MM.1S (cell line): ENCODE results near the gene EGFLAM.

Source experiments
- DNase-seq: peaks from one replicate; pipeline ENCODE4 v3.0.0-alpha.2; 2015
- H2AFZ ChIP-seq: fragments of 300-600 bp; sonication (generic); 2 replicates; pipeline ENCODE4 v1.6.0; 2016; ENCODE audit warnings: antibody characterized with exemption, low read length
- H3F3A ChIP-seq: fragments of 300-600 bp; sonication (generic); 2 replicates; pipeline ENCODE4 v1.6.1; 2016; ENCODE audit warnings: mild to moderate bottlenecking, antibody characterized with exemption, low read length, moderate library complexity, mixed read lengths; ENCODE audit not compliant: insufficient read depth
- H3K27ac ChIP-seq: fragments of 300-600 bp; sonication (generic); 2 replicates; pipeline ENCODE4 v1.5.1; 2016; ENCODE audit warnings: mild to moderate bottlenecking, low read length
- H3K27me3 ChIP-seq: fragments of 300-600 bp; sonication (generic); replicated peaks from 2 replicates; pipeline ENCODE4 v1.6.0; 2016; ENCODE audit warnings: low read length; ENCODE audit not compliant: insufficient read depth
- H3K36me3 ChIP-seq: fragments of 300-600 bp; sonication (generic); replicated peaks from 2 replicates; pipeline ENCODE4 v1.6.1; 2016; ENCODE audit warnings: mild to moderate bottlenecking, low read length, mixed read lengths; ENCODE audit not compliant: insufficient read depth
- H3K4me1 ChIP-seq: fragments of 300-600 bp; sonication (generic); 2 replicates; pipeline ENCODE4 v1.6.1; 2016; ENCODE audit warnings: low read length, mixed read lengths
- H3K4me2 ChIP-seq: fragments of 300-600 bp; sonication (generic); 2 replicates; pipeline ENCODE4 v1.6.0; 2016; ENCODE audit warnings: low read depth, low read length
- H3K4me3 ChIP-seq: fragments of 300-600 bp; sonication (generic); 2 replicates; pipeline ENCODE4 v1.5.1; 2016; ENCODE audit warnings: low read length, mixed read lengths
- H3K79me2 ChIP-seq: fragments of 300-600 bp; sonication (generic); 2 replicates; pipeline ENCODE4 v1.6.1; 2016; ENCODE audit warnings: mixed run types, low read length, mixed read lengths
- H3K9ac ChIP-seq: fragments of 300-600 bp; sonication (generic); 2 replicates; pipeline ENCODE4 v1.6.1; 2016; ENCODE audit warnings: low read length, mixed read lengths
- H3K9me2 ChIP-seq: fragments of 300-600 bp; sonication (generic); replicated peaks from 2 replicates; pipeline ENCODE4 v1.6.1; 2016; ENCODE audit warnings: mild to moderate bottlenecking, low read length, mixed read lengths; ENCODE audit not compliant: insufficient read depth
- H3K9me3 ChIP-seq: fragments of 300-600 bp; sonication (generic); replicated peaks from 2 replicates; pipeline ENCODE4 v1.6.1; 2016; ENCODE audit warnings: mild to moderate bottlenecking, low read length, mixed read lengths; ENCODE audit not compliant: insufficient read depth
- H4K20me1 ChIP-seq: fragments of 300-600 bp; sonication (generic); 2 replicates; pipeline ENCODE4 v1.6.1; 2016; ENCODE audit warnings: mild to moderate bottlenecking, low read length, moderate library complexity, mixed read lengths; ENCODE audit not compliant: insufficient read depth
- CTCF ChIP-seq: fragments of 300-600 bp; sonication (generic); IDR thresholded peaks from 2 replicates; pipeline ENCODE4 v1.5.1; 2016; ENCODE audit warnings: antibody characterized with exemption, low read length, mixed read lengths
- EZH2 ChIP-seq: fragments of 300-600 bp; sonication (generic); optimal IDR thresholded peaks from 2 replicates; pipeline ENCODE3; 2017; ENCODE audit warnings: low read depth, mild to moderate bottlenecking, antibody characterized with exemption, low read length, mixed read lengths
- EZH2phosphoT487 ChIP-seq: fragments of 300-600 bp; sonication (generic); IDR thresholded peaks from 2 replicates; pipeline ENCODE4 v1.6.1; 2018; ENCODE audit warnings: antibody characterized with exemption, low read length

The EGFLAM gene

GRCh38 chr5:38285226-38285625 lies 26.9 kb downstream of the EGFLAM start:
- Histone ChIP-seq H2AFZ (no peak overlapping the region), H3K4me3 (no peak overlapping the region), H3K27ac (no peak overlapping the region), H3K9me2 (no peaks in the 10 kb centered on the region), H3K36me3 (no peaks in the 10 kb centered on the region), H3K9me3 (no peaks in the 10 kb centered on the region), H3F3A (no peaks in the 10 kb centered on the region), H4K20me1 (no peaks in the 10 kb centered on the region), H3K79me2 (no peaks in the 10 kb centered on the region), H3K4me1 (no peaks in the 10 kb centered on the region), H3K4me2 (no peak overlapping the region), H3K27me3 (no peaks in the 10 kb centered on the region), H3K9ac (no peak overlapping the region)
- no peak for DNase-seq
- TF ChIP-seq EZH2 = no peak
- no peak for TF ChIP-seq EZH2phosphoT487
- TF ChIP-seq CTCF = no peak

GRCh38 chr5:38286002-38286401 lies 27.6 kb downstream of the EGFLAM start:
- H3K4me1 ChIP-seq = no peaks in the 10 kb centered on the region
- no peaks in the 10 kb centered on the region for H3K79me2 ChIP-seq
- H3F3A ChIP-seq = no peaks in the 10 kb centered on the region
- no peaks in the 10 kb centered on the region for H3K27me3 ChIP-seq
- H3K9ac ChIP-seq = no peak overlapping the region
- H3K4me2 ChIP-seq = no peak overlapping the region
- no peak for TF ChIP-seq EZH2
- no peak for TF ChIP-seq CTCF
- no peak for TF ChIP-seq EZH2phosphoT487
- H4K20me1 ChIP-seq = no peaks in the 10 kb centered on the region
- no peak overlapping the region for H2AFZ ChIP-seq
- no peaks in the 10 kb centered on the region for H3K9me3 ChIP-seq
- no peak for DNase-seq
- H3K36me3 ChIP-seq = no peaks in the 10 kb centered on the region
- no peak overlapping the region for H3K4me3 ChIP-seq
- H3K9me2 ChIP-seq = no peaks in the 10 kb centered on the region
- H3K27ac ChIP-seq = no peak overlapping the region

GRCh38 chr5:38287124-38287523 lies 28.8 kb downstream of the EGFLAM start:
- no peak overlapping the region for H3K4me3 ChIP-seq
- H3K9ac ChIP-seq = no peak overlapping the region
- H3K4me1 ChIP-seq = no peaks in the 10 kb centered on the region
- no peaks in the 10 kb centered on the region for H3K79me2 ChIP-seq
- H3K9me2 ChIP-seq = no peaks in the 10 kb centered on the region
- H3K4me2 ChIP-seq = no peak overlapping the region
- H3F3A ChIP-seq = no peaks in the 10 kb centered on the region
- no peaks in the 10 kb centered on the region for H3K9me3 ChIP-seq
- H3K36me3 ChIP-seq = no peaks in the 10 kb centered on the region
- H2AFZ ChIP-seq = no peak overlapping the region
- no peaks in the 10 kb centered on the region for H3K27me3 ChIP-seq
- DNase-seq = no peak
- H4K20me1 ChIP-seq = no peaks in the 10 kb centered on the region
- TF ChIP-seq EZH2phosphoT487 = no peak
- TF ChIP-seq EZH2 = no peak
- TF ChIP-seq CTCF = no peak
- H3K27ac ChIP-seq = no peak overlapping the region

GRCh38 chr5:38289457-38289856 lies 31.1 kb downstream of the EGFLAM start:
- H2AFZ ChIP-seq = no peak overlapping the region
- H3K4me2 ChIP-seq = no peak overlapping the region
- no peaks in the 10 kb centered on the region for H3K4me1 ChIP-seq
- no peaks in the 10 kb centered on the region for H3K79me2 ChIP-seq
- no peak overlapping the region for H3K4me3 ChIP-seq
- H3F3A ChIP-seq = no peaks in the 10 kb centered on the region
- no peak for TF ChIP-seq EZH2
- no peak for TF ChIP-seq EZH2phosphoT487
- TF ChIP-seq CTCF = no peak
- H3K27ac ChIP-seq = no peak overlapping the region
- H3K9ac ChIP-seq = no peak overlapping the region
- no peak for DNase-seq
- no peaks in the 10 kb centered on the region for H3K36me3 ChIP-seq
- H3K9me3 ChIP-seq = no peaks in the 10 kb centered on the region
- no peaks in the 10 kb centered on the region for H3K27me3 ChIP-seq
- H4K20me1 ChIP-seq = no peaks in the 10 kb centered on the region
- H3K9me2 ChIP-seq = no peaks in the 10 kb centered on the region
